ENCODE measurements around the gene FHOD3. TPM values are rescaled to one million over a fixed set of nuclear protein-coding genes. Genes with fewer than 3 reads are reported as not detected.

Gene FHOD3
- total RNA-seq, 1 donor from 2014 or later = 5.6 TPM

- DNase-seq (ENCODE audit: extremely low spot score in 2 of 2) = peak in 1 of 2 donors; percentile 65
- intact Hi-C loops (cut with DNase I) = no loop called here
- Histone ChIP-seq H3K4me1 (no peaks in the 10 kb centered on the region), H3K27ac (no peak overlapping the region), H3K4me3 (no peak overlapping the region), H3K27me3 (no peaks in the 10 kb centered on the region), H3K36me3 (no peaks in the 10 kb centered on the region), H3K9me3 (no peaks in the 10 kb centered on the region)
- no peak for TF ChIP-seq CTCF (IDR thresholded peaks at IDR 0.05)
- no peak for TF ChIP-seq POLR2A (IDR thresholded peaks at IDR 0.05)
- no peak for TF ChIP-seq POLR2AphosphoS5 (IDR thresholded peaks at IDR 0.05; ENCODE audit: insufficient read depth in 1 of 2, low read depth in 1 of 2)
These were observed 271.0 kb downstream of the FHOD3 start for GRCh38 chr18:36568487-36568886.

- H3K9me3 ChIP-seq = no peaks in the 10 kb centered on the region
- H3K4me3 ChIP-seq = no peak overlapping the region
- H3K36me3 ChIP-seq = no peaks in the 10 kb centered on the region
- peak in 1 of 2 donors; percentile 56 for DNase-seq (ENCODE audit: extremely low spot score in 2 of 2)
- intact Hi-C loops (cut with DNase I) = loop anchor here (10.0 kb wide), 1 partner anchor 277 kb away; the partner anchor contains the start of gene FHOD3
- H3K27ac ChIP-seq = no peak overlapping the region
- H3K4me1 ChIP-seq = no peaks in the 10 kb centered on the region
- TF ChIP-seq POLR2AphosphoS5 (IDR thresholded peaks at IDR 0.05; ENCODE audit: insufficient read depth in 1 of 2, low read depth in 1 of 2) (no peak), CTCF (IDR thresholded peaks at IDR 0.05) (peak in 2 of 3 experiments; percentile 12 to 46)
- H3K27me3 ChIP-seq = no peaks in the 10 kb centered on the region
These were observed 274.8 kb downstream of the FHOD3 start for GRCh38 chr18:36572135-36572856.

GRCh38 chr18:36576339-36576738 is 278.8 kb downstream of the FHOD3 start:
- Histone ChIP-seq H3K36me3 (no peaks in the 10 kb centered on the region), H3K4me3 (no peak overlapping the region), H3K9me3 (no peaks in the 10 kb centered on the region), H3K27ac (no peak overlapping the region), H3K27me3 (no peaks in the 10 kb centered on the region), H3K4me1 (no peaks in the 10 kb centered on the region)
- no peak for DNase-seq (ENCODE audit: extremely low spot score in 2 of 2)
- intact Hi-C loops (cut with DNase I) = loop anchor here (10.0 kb wide), 1 partner anchor 282 kb away; the partner anchor contains the start of gene FHOD3
- TF ChIP-seq POLR2A (IDR thresholded peaks at IDR 0.05) (no peak), POLR2AphosphoS5 (IDR thresholded peaks at IDR 0.05; ENCODE audit: insufficient read depth in 1 of 2, low read depth in 1 of 2) (no peak), CTCF (IDR thresholded peaks at IDR 0.05) (no peak)

GRCh38 chr18:36578871-36579710 is 281.6 kb downstream of the FHOD3 start:
- intact Hi-C loops (cut with DNase I) = loop anchor here (10.0 kb wide), 1 partner anchor 284 kb away; the partner anchor contains the start of gene FHOD3
- no peak for TF ChIP-seq CTCF (IDR thresholded peaks at IDR 0.05)
- TF ChIP-seq POLR2AphosphoS5 (IDR thresholded peaks at IDR 0.05; ENCODE audit: insufficient read depth in 1 of 2, low read depth in 1 of 2) = no peak
- no peak for TF ChIP-seq POLR2A (IDR thresholded peaks at IDR 0.05)
- peak in 1 of 2 donors; percentile 44 for DNase-seq (ENCODE audit: extremely low spot score in 2 of 2)
- no peak overlapping the region for H3K27ac ChIP-seq
- H3K9me3 ChIP-seq = no peaks in the 10 kb centered on the region
- no peaks in the 10 kb centered on the region for H3K4me1 ChIP-seq
- no peak overlapping the region for H3K4me3 ChIP-seq
- no peaks in the 10 kb centered on the region for H3K27me3 ChIP-seq
- no peaks in the 10 kb centered on the region for H3K36me3 ChIP-seq
